WTC11 (cell line): Measurements from ENCODE around the gene NFAT5. TPM values are rescaled to one million over a fixed set of nuclear protein-coding genes. Genes with fewer than 3 reads are reported as not detected.
"Not testable (repeated sequence)": the region's sequence is repeated elsewhere in the genome, so short reads cannot be mapped to it uniquely, and the experiment has no call there.

Source experiments
- ATAC-seq: fragments of 200-7000 bp; cut with Tn5 transposase; 2 replicates; pipeline ENCODE4 v1.10.0; 2021; ENCODE audit warnings: mild to moderate bottlenecking, moderate library complexity
- CTCF ChIA-PET: fragments of 300-600 bp; sonication (Branson Sonifier 250); formaldehyde crosslinking; loops from one replicate; lab custom pipeline; 2021; ENCODE audit warnings: antibody characterized with exemption; lab: Charles Lee
- POLR2A ChIA-PET: fragments of 350-600 bp; sonication (Branson Sonifier 250); formaldehyde crosslinking; loops from one replicate; lab custom pipeline; 2021; ENCODE audit warnings: antibody characterized with exemption; lab: Charles Lee
- DNase-seq: peaks from one replicate; pipeline ENCODE4 v3.0.0; 2021; ENCODE audit warnings: low spot score
- H3K27ac Mint-ChIP-seq: 2 replicates; pipeline ENCODE4 v1.8.0; 2021; ENCODE audit warnings: mixed read lengths
- H3K27me3 Mint-ChIP-seq: 2 replicates; pipeline ENCODE4 v1.8.0; 2021; ENCODE audit warnings: low read depth, mild to moderate bottlenecking, moderate library complexity, mixed read lengths
- H3K36me3 Mint-ChIP-seq: 2 replicates; pipeline ENCODE4 v1.8.0; 2021; ENCODE audit warnings: mixed read lengths
- H3K4me1 Mint-ChIP-seq: 2 replicates; pipeline ENCODE4 v1.8.0; 2022; ENCODE audit warnings: mixed read lengths
- H3K4me3 Mint-ChIP-seq: 2 replicates; pipeline ENCODE4 v1.8.0; 2021; ENCODE audit warnings: mild to moderate bottlenecking, moderate library complexity, mixed read lengths
- H3K9me3 Mint-ChIP-seq: 2 replicates; pipeline ENCODE4 v1.8.0; 2021; ENCODE audit warnings: mixed read lengths
- ARID4B ChIP-seq: sonication (generic); formaldehyde crosslinking; IDR thresholded peaks from 2 replicates; pipeline ENCODE4 v1.8.0; 2023; ENCODE audit warnings: missing genetic modification reagents, mild to moderate bottlenecking, borderline replicate concordance
- ATF1 ChIP-seq: sonication (generic); formaldehyde crosslinking; IDR thresholded peaks from 2 replicates; pipeline ENCODE4 v1.8.1; 2023; ENCODE audit warnings: mild to moderate bottlenecking, moderate library complexity, missing genetic modification reagents
- ATF2 ChIP-seq: sonication (generic); formaldehyde crosslinking; IDR thresholded peaks from 2 replicates; pipeline ENCODE4 v1.8.1; 2022; ENCODE audit warnings: low read depth, missing genetic modification reagents, borderline replicate concordance
- CREM ChIP-seq: sonication (generic); formaldehyde crosslinking; IDR thresholded peaks from 2 replicates; pipeline ENCODE4 v1.8.1; 2022; ENCODE audit warnings: mild to moderate bottlenecking, missing genetic modification reagents, moderate library complexity
- CTCF ChIP-seq: fragments of 200-600 bp; IDR thresholded peaks from 2 replicates; pipeline ENCODE4 v1.8.0; 2022; ENCODE audit warnings: antibody characterized with exemption
- MYBL2 ChIP-seq: sonication (generic); formaldehyde crosslinking; IDR thresholded peaks from 2 replicates; pipeline ENCODE4 v1.8.1; 2023; ENCODE audit warnings: mild to moderate bottlenecking, moderate library complexity, missing genetic modification reagents
- NR1H2 ChIP-seq: sonication (generic); formaldehyde crosslinking; IDR thresholded peaks from 2 replicates; pipeline ENCODE4 v1.9.0; 2021; ENCODE audit warnings: mild to moderate bottlenecking, moderate library complexity, missing genetic modification reagents
- SP1 ChIP-seq: sonication (generic); formaldehyde crosslinking; conservative IDR thresholded peaks from 2 replicates; pipeline ENCODE4 v1.8.1; 2022; ENCODE audit warnings: missing genetic modification reagents
- STAT6 ChIP-seq: sonication (generic); formaldehyde crosslinking; conservative IDR thresholded peaks from 2 replicates; pipeline ENCODE4 v1.8.1; 2023; ENCODE audit warnings: mild to moderate bottlenecking, low read depth, missing genetic modification reagents, moderate library complexity
- ZMAT4 ChIP-seq: fragments of 250-450 bp; sonication (Bioruptor Pico); IDR thresholded peaks from 2 replicates; pipeline ENCODE4 v1.9.0; 2021; ENCODE audit warnings: mild to moderate bottlenecking
- total RNA-seq: library from RNA; stranded (reverse); gene quantifications from 3 replicates; pipeline ENCODE4 v1.2.3, GENCODE V29; 2021

Gene NFAT5
- total RNA-seq, 1 experiment from 2014 or later = 23.2 TPM

- no peak for TF ChIP-seq STAT6
- no peak for TF ChIP-seq ATF1 (CRISPR knock-in tag)
- no peak for TF ChIP-seq ATF2 (CRISPR knock-in tag)
- TF ChIP-seq SP1 (CRISPR knock-in tag) = no peak
- TF ChIP-seq MYBL2 (CRISPR knock-in tag) = no peak
- no peak for TF ChIP-seq CTCF
- TF ChIP-seq, all 79 proteins: peak for 0
Observed at GRCh38 chr16:69544088-69544487, 21.7 kb upstream of the NFAT5 start (continued).

- CTCF ChIA-PET, ATAC-seq, POLR2A ChIA-PET, H3K27me3 Mint-ChIP-seq, H3K4me3 Mint-ChIP-seq, H3K4me1 Mint-ChIP-seq, H3K27ac Mint-ChIP-seq, H3K9me3 Mint-ChIP-seq, H3K36me3 Mint-ChIP-seq, DNase-seq: not testable (repeated sequence)
Observed at GRCh38 chr16:69546663-69547062, 19.1 kb upstream of the NFAT5 start.

GRCh38 chr16:69553332-69553731, 12.4 kb upstream of the NFAT5 start:
- Mint-ChIP-seq H3K36me3 (0 out of 2 replicates have a peak, but pooled peaks cover 2% of the 10 kb centered on the region), H3K27me3 (no peaks in the 10 kb centered on the region), H3K4me3 (no peak overlapping the region), H3K27ac (peak overlapping the region; percentile 10; the same call in 1 of the 2 replicates), H3K9me3 (peaks cover 8% of the 10 kb centered on the region), H3K4me1 (peaks cover 5% of the 10 kb centered on the region)
- DNase-seq (no peak), ATAC-seq (no peak)
- POLR2A ChIA-PET = no interaction called here
- no peak for TF ChIP-seq ARID4B (CRISPR knock-in tag)
- no peak for TF ChIP-seq ZMAT4 (CRISPR knock-in tag)
- TF ChIP-seq NR1H2 = no peak
- TF ChIP-seq CREM (CRISPR knock-in tag) = no peak
- CTCF ChIA-PET = no interaction called here
